ENCODE results near the gene TTC9B.

Gene TTC9B

DNA sequence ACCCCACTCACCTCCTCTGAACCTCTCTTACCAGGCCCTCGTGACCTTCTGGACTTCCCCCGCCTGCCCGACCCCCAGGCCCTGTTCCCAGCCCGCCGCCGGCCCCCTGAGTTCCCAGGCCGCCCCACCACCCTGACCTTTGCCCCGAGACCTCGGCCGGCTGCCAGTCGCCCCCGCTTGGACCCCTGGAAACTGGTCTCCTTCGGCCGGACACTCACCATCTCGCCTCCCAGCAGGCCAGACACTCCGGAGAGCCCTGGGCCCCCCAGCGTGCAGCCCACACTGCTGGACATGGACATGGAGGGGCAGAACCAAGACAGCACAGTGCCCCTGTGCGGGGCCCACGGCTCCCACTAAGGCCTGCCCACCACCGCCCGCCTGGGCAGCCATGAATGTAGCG is 3.2 kb downstream of the TTC9B start:
- no peak for DNase-seq (ENCODE audit: low read depth)
- TF ChIP-seq, protein P1, sequence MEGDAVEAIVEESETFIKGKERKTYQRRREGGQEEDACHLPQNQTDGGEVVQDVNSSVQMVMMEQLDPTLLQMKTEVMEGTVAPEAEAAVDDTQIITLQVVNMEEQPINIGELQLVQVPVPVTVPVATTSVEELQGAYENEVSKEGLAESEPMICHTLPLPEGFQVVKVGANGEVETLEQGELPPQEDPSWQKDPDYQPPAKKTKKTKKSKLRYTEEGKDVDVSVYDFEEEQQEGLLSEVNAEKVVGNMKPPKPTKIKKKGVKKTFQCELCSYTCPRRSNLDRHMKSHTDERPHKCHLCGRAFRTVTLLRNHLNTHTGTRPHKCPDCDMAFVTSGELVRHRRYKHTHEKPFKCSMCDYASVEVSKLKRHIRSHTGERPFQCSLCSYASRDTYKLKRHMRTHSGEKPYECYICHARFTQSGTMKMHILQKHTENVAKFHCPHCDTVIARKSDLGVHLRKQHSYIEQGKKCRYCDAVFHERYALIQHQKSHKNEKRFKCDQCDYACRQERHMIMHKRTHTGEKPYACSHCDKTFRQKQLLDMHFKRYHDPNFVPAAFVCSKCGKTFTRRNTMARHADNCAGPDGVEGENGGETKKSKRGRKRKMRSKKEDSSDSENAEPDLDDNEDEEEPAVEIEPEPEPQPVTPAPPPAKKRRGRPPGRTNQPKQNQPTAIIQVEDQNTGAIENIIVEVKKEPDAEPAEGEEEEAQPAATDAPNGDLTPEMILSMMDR (conservative IDR thresholded peaks at IDR 0.05; ENCODE audit: low read length), result no peak
- H3K4me3 ChIP-seq (ENCODE audit: low read length), result no peak overlapping the region

DNA sequence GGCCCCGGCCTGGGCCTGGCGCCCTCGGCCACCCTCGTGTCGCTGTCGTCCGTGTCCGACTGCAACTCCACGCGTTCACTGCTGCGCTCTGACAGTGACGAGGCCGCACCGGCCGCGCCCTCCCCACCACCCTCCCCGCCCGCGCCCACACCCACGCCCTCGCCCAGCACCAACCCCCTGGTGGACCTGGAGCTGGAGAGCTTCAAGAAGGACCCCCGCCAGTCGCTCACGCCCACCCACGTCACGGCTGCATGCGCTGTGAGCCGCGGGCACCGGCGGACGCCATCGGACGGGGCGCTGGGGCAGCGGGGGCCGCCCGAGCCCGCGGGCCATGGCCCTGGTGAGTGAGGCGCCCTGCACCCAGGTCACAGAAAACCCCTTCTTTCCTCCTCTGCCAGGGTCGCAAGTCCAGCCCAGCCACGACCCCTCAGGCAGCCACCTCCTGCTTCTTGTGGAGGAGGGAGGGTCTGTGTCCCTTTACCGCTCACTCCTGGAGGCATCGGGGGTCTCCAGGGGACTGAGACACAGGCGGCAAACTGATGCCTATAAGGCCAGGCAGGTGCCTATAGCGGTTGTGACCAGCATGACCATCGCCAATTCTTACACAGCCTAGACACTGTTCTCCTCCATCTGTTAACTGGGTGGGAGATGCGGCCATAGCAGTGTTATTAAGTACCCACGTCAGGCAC is 4.2 kb downstream of the TTC9B start:
- no peak overlapping the region for H3K4me3 ChIP-seq (ENCODE audit: low read length)
- DNase-seq (ENCODE audit: low read depth), result no peak
- TF ChIP-seq, protein P1 (conservative IDR thresholded peaks at IDR 0.05; ENCODE audit: low read length), result no peak

DNA sequence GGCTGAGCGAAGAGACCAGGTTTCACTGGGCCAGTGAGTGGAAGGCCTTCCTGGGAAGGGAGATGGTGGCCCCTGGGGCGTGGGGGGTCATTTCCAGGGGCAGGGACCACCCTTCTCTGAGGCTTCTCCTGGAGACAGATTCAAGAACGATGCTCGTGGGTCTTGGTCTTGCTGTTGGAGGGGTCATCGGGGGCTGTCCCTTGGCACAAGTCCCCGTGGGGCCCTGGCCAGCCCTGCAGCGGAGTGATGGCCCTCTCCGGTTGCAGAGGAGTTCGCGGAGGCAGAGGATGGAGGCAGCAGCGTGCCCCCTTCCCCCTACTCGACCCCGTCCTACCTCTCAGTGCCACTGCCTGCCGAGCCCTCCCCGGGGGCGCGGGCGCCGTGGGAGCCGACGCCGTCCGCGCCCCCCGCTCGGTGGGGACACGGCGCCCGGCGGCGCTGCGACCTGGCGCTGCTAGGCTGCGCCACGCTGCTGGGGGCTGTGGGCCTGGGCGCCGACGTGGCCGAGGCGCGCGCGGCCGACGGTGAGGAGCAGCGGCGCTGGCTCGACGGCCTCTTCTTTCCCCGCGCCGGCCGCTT is 4.8 kb downstream of the TTC9B start:
- no peak for DNase-seq (ENCODE audit: low read depth)
- TF ChIP-seq, protein P1 (conservative IDR thresholded peaks at IDR 0.05; ENCODE audit: low read length), result no peak
- no peak overlapping the region for H3K4me3 ChIP-seq (ENCODE audit: low read length)

DNA sequence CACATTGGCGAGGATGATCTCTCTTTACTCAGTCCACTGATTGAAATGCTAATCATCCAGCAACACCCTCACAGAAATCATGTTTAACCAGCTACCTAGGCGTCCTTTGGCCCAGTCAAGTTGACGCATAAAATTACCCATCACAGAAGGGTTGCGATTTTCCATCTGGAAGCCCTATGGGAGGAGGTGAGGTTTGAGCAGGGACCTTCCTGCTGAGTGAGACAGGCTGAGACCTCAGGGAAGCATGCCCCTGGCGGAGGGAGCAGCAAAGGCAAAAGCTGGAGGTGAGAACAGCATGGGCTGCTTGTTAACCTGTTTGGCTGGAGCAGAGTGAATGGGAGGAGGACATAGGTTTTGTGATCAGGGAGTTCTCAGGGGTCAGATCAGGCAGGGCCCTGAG is 7.3 kb downstream of the TTC9B start:
- TF ChIP-seq, protein P1 (conservative IDR thresholded peaks at IDR 0.05; ENCODE audit: low read length), result no peak
- no peak for DNase-seq (ENCODE audit: low read depth)
- H3K4me3 ChIP-seq (ENCODE audit: low read length), result no peak overlapping the region

DNA sequence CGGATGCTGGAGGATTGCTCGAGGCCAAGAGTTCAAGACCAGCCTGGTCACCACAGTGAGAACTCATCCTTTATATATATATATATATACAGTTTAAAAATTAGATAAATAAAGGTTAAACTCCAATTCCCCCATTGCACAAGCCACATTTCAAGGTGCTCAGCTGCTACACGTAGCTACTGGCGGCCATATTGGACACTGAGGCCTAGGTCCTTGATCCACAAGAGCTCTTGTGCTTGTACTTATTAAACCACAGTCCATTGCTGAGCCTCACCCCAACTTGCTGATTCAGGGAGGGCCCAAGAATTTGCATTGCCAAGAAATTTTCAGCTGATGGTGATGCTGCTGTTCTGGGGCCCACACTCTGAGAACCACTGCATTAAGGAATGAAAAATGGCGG is 9.6 kb downstream of the TTC9B start:
- no peak overlapping the region for H3K4me3 ChIP-seq (ENCODE audit: low read length)
- TF ChIP-seq, protein P1 (conservative IDR thresholded peaks at IDR 0.05; ENCODE audit: low read length), result no peak
- DNase-seq (ENCODE audit: low read depth), result no peak

DNA sequence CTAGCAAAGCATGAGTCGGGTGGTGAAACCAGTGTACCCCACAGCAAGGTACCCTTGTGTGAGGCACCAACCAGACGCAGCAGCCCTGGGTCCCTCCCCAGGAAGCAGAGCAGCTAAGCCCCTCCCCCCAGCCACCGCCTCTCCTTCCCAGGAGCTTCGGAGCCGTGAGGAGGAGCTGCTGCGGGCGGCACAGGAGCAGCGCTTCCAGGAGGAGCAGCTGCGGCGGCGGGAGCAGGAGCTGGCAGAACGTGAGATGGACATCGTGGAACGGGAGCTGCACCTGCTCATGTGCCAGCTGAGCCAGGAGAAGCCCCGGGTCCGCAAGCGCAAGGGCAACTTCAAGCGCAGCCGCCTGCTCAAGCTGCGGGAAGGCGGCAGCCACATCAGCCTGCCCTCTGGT is 12.4 kb downstream of the TTC9B start:
- H3K4me3 ChIP-seq (ENCODE audit: low read length), result no peak overlapping the region
- no peak for DNase-seq (ENCODE audit: low read depth)
- TF ChIP-seq, protein P1 (conservative IDR thresholded peaks at IDR 0.05; ENCODE audit: low read length), result no peak

DNA sequence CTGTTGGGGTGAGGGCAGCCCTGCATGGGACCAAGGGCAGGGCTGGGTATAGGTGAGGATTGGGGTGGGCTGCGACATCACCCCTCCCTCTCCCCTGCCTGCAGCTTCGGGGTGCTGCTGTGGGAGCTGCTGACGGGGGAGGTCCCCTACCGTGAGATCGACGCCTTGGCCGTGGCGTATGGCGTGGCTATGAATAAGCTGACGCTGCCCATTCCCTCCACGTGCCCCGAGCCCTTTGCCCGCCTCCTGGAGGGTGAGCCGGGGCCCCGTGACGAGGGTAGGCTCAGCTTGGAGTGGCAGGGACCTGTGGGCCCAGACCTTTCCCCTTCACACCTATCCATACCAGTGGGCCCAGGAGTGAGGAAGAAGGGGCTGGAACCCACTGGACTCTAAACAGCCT is 13.8 kb downstream of the TTC9B start:
- no peak overlapping the region for H3K4me3 ChIP-seq (ENCODE audit: low read length)
- TF ChIP-seq, protein P1 (conservative IDR thresholded peaks at IDR 0.05; ENCODE audit: low read length), result no peak
- DNase-seq (ENCODE audit: low read depth), result no peak

All from AG10803 (cell line).